Testis (tissue), 2 donors: ENCODE measurements around the gene ZNF521.

Source experiments
- CTCF ChIP-seq, 3 experiments: fragments of 450-650 bp in 2 of 3; fragments of 200-600 bp in 1 of 3; sonication (generic) in 1 of 3; IDR thresholded peaks; one replicate each; pipeline ENCODE4 v1.5.1; 2016 to 2019; ENCODE audit warnings: antibody characterized with exemption in 3 of 3, mild to moderate bottlenecking in 2 of 3, moderate library complexity in 1 of 3
- POLR2A ChIP-seq: fragments of 450-650 bp; IDR thresholded peaks from one replicate; pipeline ENCODE4 v1.6.1; 2017; ENCODE audit warnings: antibody characterized with exemption, mild to moderate bottlenecking, moderate library complexity

GRCh38 chr18:25053466-25053865 is 298.5 kb downstream of the ZNF521 start:
- TF ChIP-seq POLR2A, result no peak
- no peak for TF ChIP-seq CTCF (IDR thresholded peaks at IDR 0.05)
